Neural cell (in vitro differentiated cells): Measurements from ENCODE around the gene CCDC60. TPM values are rescaled to one million over a fixed set of nuclear protein-coding genes. Genes with fewer than 3 reads are reported as not detected.

Experiments used
- H2AFZ ChIP-seq: fragments of 200-600, 300-800 bp; sonication (generic), shearing (Covaris generic); 2 replicates; pipeline ENCODE4 v1.6.0; 2014; ENCODE audit warnings: low read depth, mild to moderate bottlenecking, antibody characterized with exemption, low read length, moderate library complexity
- H3F3A ChIP-seq: fragments of 200-600 bp; shearing (Covaris generic); 2 replicates; pipeline ENCODE4 v1.6.1; 2016; ENCODE audit warnings: mild to moderate bottlenecking, moderate library complexity, mixed read lengths, antibody characterized with exemption, low read length; ENCODE audit not compliant: insufficient read depth, poor library complexity, severe bottlenecking
- H3K27ac ChIP-seq: fragments of 200-600, 300-800 bp; sonication (generic), shearing (Covaris generic); 2 replicates; pipeline ENCODE4 v1.5.1; 2014; ENCODE audit warnings: mild to moderate bottlenecking, low read length, moderate library complexity
- H3K27me3 ChIP-seq: fragments of 300-800, 200-600 bp; sonication (generic), shearing (Covaris generic); 2 replicates; pipeline ENCODE4 v1.6.0; 2014; ENCODE audit warnings: mild to moderate bottlenecking, low read depth, low read length, moderate library complexity; ENCODE audit not compliant: insufficient read depth
- H3K36me3 ChIP-seq: fragments of 300-800, 200-600 bp; sonication (generic), shearing (Covaris generic); 2 replicates; pipeline ENCODE4 v1.5.1; 2014; ENCODE audit warnings: mild to moderate bottlenecking, antibody characterized with exemption, low read length, moderate library complexity; ENCODE audit not compliant: insufficient read depth
- H3K4me2 ChIP-seq: fragments of 300-800, 200-600 bp; sonication (generic), shearing (Covaris generic); 2 replicates; pipeline ENCODE4 v1.6.0; 2014; ENCODE audit warnings: mild to moderate bottlenecking, low read length
- H3K4me3 ChIP-seq: fragments of 300-800, 200-600 bp; sonication (generic), shearing (Covaris generic); 2 replicates; pipeline ENCODE4 v1.5.1; 2014; ENCODE audit warnings: mild to moderate bottlenecking, low read length, moderate library complexity
- H3K79me2 ChIP-seq: fragments of 200-600 bp; shearing (Covaris generic); replicated peaks from 2 replicates; pipeline ENCODE4 v1.6.0; 2014; ENCODE audit warnings: mild to moderate bottlenecking, low read length, moderate library complexity; ENCODE audit not compliant: insufficient read depth
- H3K9ac ChIP-seq: fragments of 300-800, 200-600 bp; sonication (generic), shearing (Covaris generic); 2 replicates; pipeline ENCODE4 v1.6.1; 2016; ENCODE audit warnings: mild to moderate bottlenecking, low read length, mixed read lengths
- H3K9me2 ChIP-seq: fragments of 200-600 bp; shearing (Covaris generic); 2 replicates; pipeline ENCODE4 v1.6.1; 2016; ENCODE audit warnings: mild to moderate bottlenecking, low read length, mixed read lengths; ENCODE audit not compliant: insufficient read depth
- H3K9me3 ChIP-seq: fragments of 200-600, 300-800 bp; sonication (generic), shearing (Covaris generic); 2 replicates; pipeline ENCODE4 v1.6.1; 2016; ENCODE audit warnings: mild to moderate bottlenecking, mixed run types, low read length, moderate library complexity, mixed read lengths
- H4K20me1 ChIP-seq: fragments of 200-600 bp; shearing (Covaris generic); 2 replicates; pipeline ENCODE4 v1.6.1; 2016; ENCODE audit warnings: mild to moderate bottlenecking, mixed run types; ENCODE audit not compliant: insufficient read depth
- CTCF ChIP-seq: fragments of 450-650 bp; IDR thresholded peaks from 2 replicates; pipeline ENCODE4 v1.5.1; 2014; ENCODE audit warnings: antibody characterized with exemption, mild to moderate bottlenecking, moderate library complexity; ENCODE audit not compliant: poor library complexity, severe bottlenecking
- EP300 ChIP-seq: fragments of 450-650 bp; conservative IDR thresholded peaks from 2 replicates; pipeline ENCODE4 v1.6.1; 2014; ENCODE audit warnings: antibody characterized with exemption, mild to moderate bottlenecking, moderate library complexity; ENCODE audit not compliant: poor library complexity, severe bottlenecking
- EZH2 ChIP-seq: fragments of 200-600, 300-800 bp; shearing (Covaris generic), sonication (generic); IDR thresholded peaks from 2 replicates; pipeline ENCODE4 v1.6.1; 2014; ENCODE audit warnings: antibody characterized with exemption, low read length, borderline replicate concordance, mild to moderate bottlenecking; ENCODE audit not compliant: insufficient read depth, poor library complexity, severe bottlenecking
- MXI1 ChIP-seq: fragments of 450-650 bp; conservative IDR thresholded peaks from 2 replicates; pipeline ENCODE4 v1.6.1; 2014; ENCODE audit warnings: antibody characterized with exemption, mild to moderate bottlenecking; ENCODE audit not compliant: poor library complexity, severe bottlenecking
- POLR2AphosphoS5 ChIP-seq: IDR thresholded peaks from 2 replicates; pipeline ENCODE4 v1.6.1; 2012
- RAD21 ChIP-seq: fragments of 450-650 bp; conservative IDR thresholded peaks from 2 replicates; pipeline ENCODE4 v1.6.1; 2014; ENCODE audit warnings: antibody characterized with exemption, mild to moderate bottlenecking, moderate library complexity
- REST ChIP-seq: IDR thresholded peaks from 2 replicates; pipeline ENCODE4 v1.6.1; 2012; ENCODE audit warnings: borderline replicate concordance
- SMC3 ChIP-seq: fragments of 450-650 bp; conservative IDR thresholded peaks from 2 replicates; pipeline ENCODE4 v1.6.1; 2014; ENCODE audit warnings: antibody characterized with exemption, mild to moderate bottlenecking, moderate library complexity; ENCODE audit not compliant: poor library complexity
- TAF1 ChIP-seq: IDR thresholded peaks from 2 replicates; pipeline ENCODE4 v1.6.1; 2012; ENCODE audit warnings: low read depth
- polyA plus RNA-seq: library from polyadenylated mRNA; depleted of rRNA; stranded (reverse); fragments of >200 nt; gene quantifications from 2 replicates; pipeline ENCODE4 v1.2.3, GENCODE V29; 2014

Gene CCDC60
- polyA plus RNA-seq, 1 donor from 2014 or later: not detected

- no peak overlapping the region for H3K4me3 ChIP-seq
- H3K9me3 ChIP-seq: no peaks in the 10 kb centered on the region
- H3K36me3 ChIP-seq: no peaks in the 10 kb centered on the region
- H2AFZ ChIP-seq: no peak overlapping the region
- no peaks in the 10 kb centered on the region for H3F3A ChIP-seq
- no peak for TF ChIP-seq SMC3
- no peak for TF ChIP-seq POLR2AphosphoS5
- no peak for TF ChIP-seq EZH2
- no peak for TF ChIP-seq REST
- no peak for TF ChIP-seq RAD21
- no peak for TF ChIP-seq EP300
- TF ChIP-seq TAF1: no peak
- no peak for TF ChIP-seq CTCF
- no peak for TF ChIP-seq MXI1
- no peak overlapping the region for H3K9ac ChIP-seq
- no peak overlapping the region for H3K4me2 ChIP-seq
- H3K9me2 ChIP-seq: no peaks in the 10 kb centered on the region
- no peaks in the 10 kb centered on the region for H3K27me3 ChIP-seq
- no peaks in the 10 kb centered on the region for H3K79me2 ChIP-seq
- H3K27ac ChIP-seq: no peak overlapping the region
- H4K20me1 ChIP-seq: no peaks in the 10 kb centered on the region
Measured at GRCh38 chr12:119341020-119341419, 6.5 kb downstream of the CCDC60 start.

- no peaks in the 10 kb centered on the region for H3K36me3 ChIP-seq
- H3K27ac ChIP-seq: no peak overlapping the region
- H3K4me3 ChIP-seq: no peak overlapping the region
- H3K9ac ChIP-seq: no peak overlapping the region
- H3K27me3 ChIP-seq: no peaks in the 10 kb centered on the region
- no peaks in the 10 kb centered on the region for H3K79me2 ChIP-seq
- TF ChIP-seq TAF1: no peak
- no peak overlapping the region for H3K4me2 ChIP-seq
- no peaks in the 10 kb centered on the region for H4K20me1 ChIP-seq
- no peak overlapping the region for H2AFZ ChIP-seq
- no peaks in the 10 kb centered on the region for H3K9me2 ChIP-seq
- H3F3A ChIP-seq: no peaks in the 10 kb centered on the region
- H3K9me3 ChIP-seq: no peaks in the 10 kb centered on the region
Measured at GRCh38 chr12:119341988-119342387, 7.5 kb downstream of the CCDC60 start.

- Histone ChIP-seq H3K9me3 (no peaks in the 10 kb centered on the region), H4K20me1 (no peaks in the 10 kb centered on the region), H3K4me2 (no peak overlapping the region), H3K27me3 (no peaks in the 10 kb centered on the region), H3K36me3 (no peaks in the 10 kb centered on the region), H3K9me2 (no peaks in the 10 kb centered on the region), H3K4me3 (no peak overlapping the region), H3F3A (no peaks in the 10 kb centered on the region), H3K9ac (no peak overlapping the region), H3K79me2 (no peaks in the 10 kb centered on the region), H2AFZ (no peak overlapping the region), H3K27ac (no peak overlapping the region)
- TF ChIP-seq REST (no peak), EP300 (no peak), EZH2 (no peak), MXI1 (no peak), TAF1 (no peak), RAD21 (no peak), SMC3 (no peak), POLR2AphosphoS5 (no peak), CTCF (no peak)
Measured at GRCh38 chr12:119343130-119343529, 8.6 kb downstream of the CCDC60 start.
